ENCODE results near the gene STXBP5.

GRCh38 chr6:147434076-147434475 is 229.9 kb downstream of the STXBP5 start:
- TF ChIP-seq, protein P1, sequence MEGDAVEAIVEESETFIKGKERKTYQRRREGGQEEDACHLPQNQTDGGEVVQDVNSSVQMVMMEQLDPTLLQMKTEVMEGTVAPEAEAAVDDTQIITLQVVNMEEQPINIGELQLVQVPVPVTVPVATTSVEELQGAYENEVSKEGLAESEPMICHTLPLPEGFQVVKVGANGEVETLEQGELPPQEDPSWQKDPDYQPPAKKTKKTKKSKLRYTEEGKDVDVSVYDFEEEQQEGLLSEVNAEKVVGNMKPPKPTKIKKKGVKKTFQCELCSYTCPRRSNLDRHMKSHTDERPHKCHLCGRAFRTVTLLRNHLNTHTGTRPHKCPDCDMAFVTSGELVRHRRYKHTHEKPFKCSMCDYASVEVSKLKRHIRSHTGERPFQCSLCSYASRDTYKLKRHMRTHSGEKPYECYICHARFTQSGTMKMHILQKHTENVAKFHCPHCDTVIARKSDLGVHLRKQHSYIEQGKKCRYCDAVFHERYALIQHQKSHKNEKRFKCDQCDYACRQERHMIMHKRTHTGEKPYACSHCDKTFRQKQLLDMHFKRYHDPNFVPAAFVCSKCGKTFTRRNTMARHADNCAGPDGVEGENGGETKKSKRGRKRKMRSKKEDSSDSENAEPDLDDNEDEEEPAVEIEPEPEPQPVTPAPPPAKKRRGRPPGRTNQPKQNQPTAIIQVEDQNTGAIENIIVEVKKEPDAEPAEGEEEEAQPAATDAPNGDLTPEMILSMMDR (IDR thresholded peaks at IDR 0.05; ENCODE audit: low read depth, low read length): no peak
- TF ChIP-seq POLR2A (IDR thresholded peaks at IDR 0.05; ENCODE audit: extremely low read depth, insufficient read length) (no peak), MYC (IDR thresholded peaks at IDR 0.05; ENCODE audit: low read depth, low read length) (no peak)
- TF ChIP-seq, protein P2, sequence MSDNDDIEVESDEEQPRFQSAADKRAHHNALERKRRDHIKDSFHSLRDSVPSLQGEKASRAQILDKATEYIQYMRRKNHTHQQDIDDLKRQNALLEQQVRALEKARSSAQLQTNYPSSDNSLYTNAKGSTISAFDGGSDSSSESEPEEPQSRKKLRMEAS (IDR thresholded peaks at IDR 0.05; ENCODE audit: low read depth, low read length): no peak
